ENCODE measurements around the gene EXOC1. TPM values are rescaled to one million over a fixed set of nuclear protein-coding genes. Genes with fewer than 3 reads are reported as not detected.

EXOC1 gene
- total RNA-seq, 1 donor from 2014 or later = 13.6 TPM

GRCh38 chr4:55876387-55876786 is 22.9 kb downstream of the EXOC1 start:
- no peak overlapping the region for H3K27ac ChIP-seq
- no peak for TF ChIP-seq CTCF (IDR thresholded peaks at IDR 0.05)

GRCh38 chr4:55879224-55879623 is 25.8 kb downstream of the EXOC1 start:
- H3K27ac ChIP-seq = no peak overlapping the region
- no peak for DNase-seq (ENCODE audit: low spot score in 2 of 2)
- peaks cover 0 to 3% of the 10 kb centered on the region in 2 donors for H3K4me1 ChIP-seq
- H3K36me3 ChIP-seq = peaks cover 26 to 62% of the 10 kb centered on the region in 2 donors
- H3K27me3 ChIP-seq = no peaks in the 10 kb centered on the region
- no peak for TF ChIP-seq CTCF (IDR thresholded peaks at IDR 0.05)
- H3K4me3 ChIP-seq = no peak overlapping the region
- no peaks in the 10 kb centered on the region for H3K9me3 ChIP-seq
- intact Hi-C loops (cut with DNase I) = no loop called here

More at GRCh38 chr4:55876387-55876786, 22.9 kb downstream of the EXOC1 start:
- no peak for DNase-seq (ENCODE audit: low spot score in 2 of 2)
- H3K9me3 ChIP-seq = no peaks in the 10 kb centered on the region
- peaks cover 0 to 3% of the 10 kb centered on the region in 2 donors for H3K4me1 ChIP-seq
- no peak overlapping the region for H3K4me3 ChIP-seq
- H3K27me3 ChIP-seq = no peaks in the 10 kb centered on the region
- intact Hi-C loops (cut with DNase I) = no loop called here
- peaks cover 33 to 55% of the 10 kb centered on the region in 2 donors for H3K36me3 ChIP-seq

GRCh38 chr4:55880652-55881280 is 27.3 kb downstream of the EXOC1 start:
- Histone ChIP-seq H3K9me3 (no peaks in the 10 kb centered on the region), H3K27me3 (no peaks in the 10 kb centered on the region), H3K4me1 (peaks cover 0 to 3% of the 10 kb centered on the region in 2 donors), H3K36me3 (peaks cover 26 to 56% of the 10 kb centered on the region in 2 donors), H3K27ac (no peak overlapping the region), H3K4me3 (no peak overlapping the region)
- intact Hi-C loops (cut with DNase I) = no loop called here
- DNase-seq (ENCODE audit: low spot score in 2 of 2) = no peak
- TF ChIP-seq CTCF (IDR thresholded peaks at IDR 0.05) = no peak

- H3K4me3 ChIP-seq = no peak overlapping the region
- H3K27ac ChIP-seq = no peak overlapping the region
- peaks cover 12 to 40% of the 10 kb centered on the region in 2 donors for H3K36me3 ChIP-seq
- H3K9me3 ChIP-seq = no peaks in the 10 kb centered on the region
- no peaks in the 10 kb centered on the region for H3K4me1 ChIP-seq
- no peak for DNase-seq (ENCODE audit: low spot score in 2 of 2)
- no peaks in the 10 kb centered on the region for H3K27me3 ChIP-seq
- TF ChIP-seq CTCF (IDR thresholded peaks at IDR 0.05) = no peak
- intact Hi-C loops (cut with DNase I) = no loop called here
Measured at GRCh38 chr4:55884093-55884850, 30.8 kb downstream of the EXOC1 start.

- Histone ChIP-seq H3K4me1 (no peaks in the 10 kb centered on the region), H3K4me3 (no peak overlapping the region), H3K27ac (no peak overlapping the region), H3K36me3 (peaks cover 11 to 37% of the 10 kb centered on the region in 2 donors), H3K27me3 (no peaks in the 10 kb centered on the region), H3K9me3 (no peaks in the 10 kb centered on the region)
- TF ChIP-seq CTCF (IDR thresholded peaks at IDR 0.05) = no peak
- DNase-seq (ENCODE audit: low spot score in 2 of 2) = no peak
- intact Hi-C loops (cut with DNase I) = no loop called here
Measured at GRCh38 chr4:55884851-55885219, 31.4 kb downstream of the EXOC1 start.
